NB4 (cell line): ENCODE measurements around the gene MAGI1.

Source experiments
- MYC ChIP-seq: IDR thresholded peaks from 2 replicates; pipeline ENCODE4 v1.6.1; 2011; ENCODE audit warnings: low read depth, low read length
- POLR2A ChIP-seq: IDR thresholded peaks from 2 replicates; pipeline ENCODE4 v1.6.1; 2011; ENCODE audit warnings: mild to moderate bottlenecking; ENCODE audit not compliant: insufficient read length; ENCODE audit errors: extremely low read depth
- TF ChIP-seq, protein P1 (sequence below): IDR thresholded peaks from one replicate; pipeline ENCODE4 v1.5.1; 2012; ENCODE audit warnings: low read depth, low read length
- TF ChIP-seq, protein P2 (sequence below): IDR thresholded peaks from 2 replicates; pipeline ENCODE4 v1.6.1; 2011; ENCODE audit warnings: low read depth, low read length

DNA sequence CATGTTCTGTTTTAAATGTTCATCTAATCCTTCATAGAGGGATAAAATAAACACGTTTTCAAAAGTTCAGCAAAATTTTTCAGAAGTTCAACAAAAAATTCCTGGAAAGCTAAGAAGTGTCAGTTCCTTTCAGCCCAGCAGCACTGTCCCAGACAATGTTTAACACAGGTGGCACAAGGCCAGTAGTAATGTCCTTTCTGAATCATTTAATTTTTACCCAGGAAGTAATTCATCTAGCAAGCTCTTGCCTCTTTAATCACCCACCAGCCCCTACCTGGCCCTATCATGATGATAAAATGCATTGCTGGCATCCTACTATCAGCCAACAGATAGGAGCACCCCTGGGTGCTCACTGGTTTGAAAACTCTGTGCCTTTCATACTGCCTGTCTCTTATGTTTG, 723.8 kb downstream of the MAGI1 start:
- TF ChIP-seq MYC (no peak), POLR2A (no peak)
- TF ChIP-seq, protein P1, sequence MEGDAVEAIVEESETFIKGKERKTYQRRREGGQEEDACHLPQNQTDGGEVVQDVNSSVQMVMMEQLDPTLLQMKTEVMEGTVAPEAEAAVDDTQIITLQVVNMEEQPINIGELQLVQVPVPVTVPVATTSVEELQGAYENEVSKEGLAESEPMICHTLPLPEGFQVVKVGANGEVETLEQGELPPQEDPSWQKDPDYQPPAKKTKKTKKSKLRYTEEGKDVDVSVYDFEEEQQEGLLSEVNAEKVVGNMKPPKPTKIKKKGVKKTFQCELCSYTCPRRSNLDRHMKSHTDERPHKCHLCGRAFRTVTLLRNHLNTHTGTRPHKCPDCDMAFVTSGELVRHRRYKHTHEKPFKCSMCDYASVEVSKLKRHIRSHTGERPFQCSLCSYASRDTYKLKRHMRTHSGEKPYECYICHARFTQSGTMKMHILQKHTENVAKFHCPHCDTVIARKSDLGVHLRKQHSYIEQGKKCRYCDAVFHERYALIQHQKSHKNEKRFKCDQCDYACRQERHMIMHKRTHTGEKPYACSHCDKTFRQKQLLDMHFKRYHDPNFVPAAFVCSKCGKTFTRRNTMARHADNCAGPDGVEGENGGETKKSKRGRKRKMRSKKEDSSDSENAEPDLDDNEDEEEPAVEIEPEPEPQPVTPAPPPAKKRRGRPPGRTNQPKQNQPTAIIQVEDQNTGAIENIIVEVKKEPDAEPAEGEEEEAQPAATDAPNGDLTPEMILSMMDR, result no peak
- TF ChIP-seq, protein P2, sequence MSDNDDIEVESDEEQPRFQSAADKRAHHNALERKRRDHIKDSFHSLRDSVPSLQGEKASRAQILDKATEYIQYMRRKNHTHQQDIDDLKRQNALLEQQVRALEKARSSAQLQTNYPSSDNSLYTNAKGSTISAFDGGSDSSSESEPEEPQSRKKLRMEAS, result no peak
